OCI-LY7 (cell line): ENCODE data around the gene DNAJC18. TPM values are rescaled to one million over a fixed set of nuclear protein-coding genes. Genes with fewer than 3 reads are reported as not detected.

Experiments used
- BruUV-seq: library from RNA; stranded (reverse); fragments of 400-500 nt; replicated peaks from 2 replicates; lab custom pipeline; 2021; lab: Mats Ljungman, UMichigan
- CTCF ChIA-PET: fragments of 300-600 bp; sonication (Branson Sonifier 250); formaldehyde crosslinking; loops from one replicate; lab custom pipeline; 2022; ENCODE audit warnings: antibody characterized with exemption; ENCODE audit not compliant: unreplicated experiment; lab: Charles Lee
- POLR2A ChIA-PET: fragments of 300-600 bp; sonication (Branson Sonifier 250); formaldehyde crosslinking; loops from one replicate; lab custom pipeline; 2022; ENCODE audit warnings: antibody characterized with exemption; lab: Charles Lee
- DNase-seq: peaks from one replicate; pipeline ENCODE4 v3.0.0-alpha.2; 2015; ENCODE audit warnings: low spot score
- H2AFZ ChIP-seq: fragments of 200-600 bp; sonication (generic), shearing (Covaris generic); 2 replicates; pipeline ENCODE4 v1.6.1; 2014; ENCODE audit warnings: mild to moderate bottlenecking, antibody characterized with exemption, low read length, moderate library complexity
- H3K27ac ChIP-seq: fragments of 200-600 bp; sonication (generic); 2 replicates; pipeline ENCODE4 v1.5.1; 2014; ENCODE audit warnings: mixed run types, low read depth, mild to moderate bottlenecking, moderate library complexity, low read length, inconsistent platforms; ENCODE audit not compliant: poor library complexity, severe bottlenecking
- H3K36me3 ChIP-seq: fragments of 200-600 bp; sonication (generic); 2 replicates; pipeline ENCODE4 v1.6.1; 2014; ENCODE audit warnings: mild to moderate bottlenecking, antibody characterized with exemption, low read length, moderate library complexity, mixed read lengths; ENCODE audit not compliant: insufficient read depth
- H3K4me1 ChIP-seq: fragments of 200-600 bp; sonication (generic); 2 replicates; pipeline ENCODE4 v1.5.1; 2014; ENCODE audit warnings: mild to moderate bottlenecking, low read length; ENCODE audit not compliant: insufficient read depth, poor library complexity, severe bottlenecking
- H3K4me2 ChIP-seq: fragments of 200-600 bp; sonication (generic); 2 replicates; pipeline ENCODE4 v1.6.1; 2014; ENCODE audit warnings: mild to moderate bottlenecking, low read length
- H3K4me3 ChIP-seq: fragments of 200-600 bp; sonication (generic); 2 replicates; pipeline ENCODE4 v1.5.1; 2014; ENCODE audit warnings: mild to moderate bottlenecking, low read depth, low read length; ENCODE audit not compliant: poor library complexity, severe bottlenecking
- H3K79me2 ChIP-seq: fragments of 200-600 bp; sonication (generic); 2 replicates; pipeline ENCODE4 v1.6.1; 2016; ENCODE audit warnings: low read depth, mild to moderate bottlenecking, low read length, moderate library complexity, mixed read lengths; ENCODE audit not compliant: insufficient read depth
- H3K9me2 ChIP-seq: fragments of 200-600 bp; sonication (generic); 2 replicates; pipeline ENCODE4 v1.6.1; 2016; ENCODE audit warnings: mild to moderate bottlenecking, low read length, mixed read lengths; ENCODE audit not compliant: insufficient read depth
- H3K9me3 ChIP-seq: fragments of 200-600 bp; sonication (generic); 2 replicates; pipeline ENCODE4 v1.6.1; 2014; ENCODE audit warnings: mild to moderate bottlenecking, mixed run types, low read length, mixed read lengths
- H4K20me1 ChIP-seq: fragments of 200-600 bp; sonication (generic); 2 replicates; pipeline ENCODE4 v1.6.1; 2014; ENCODE audit warnings: mild to moderate bottlenecking, antibody characterized with exemption, low read length, moderate library complexity, mixed read lengths; ENCODE audit not compliant: insufficient read depth
- CTCF ChIP-seq: fragments of 200-600 bp; sonication (generic); conservative IDR thresholded peaks from 2 replicates; pipeline ENCODE4 v1.5.1; 2014; ENCODE audit warnings: mild to moderate bottlenecking, antibody characterized with exemption, low read length, moderate library complexity, mixed read lengths
- EZH2phosphoT487 ChIP-seq: fragments of 200-600 bp; sonication (generic); IDR thresholded peaks from 2 replicates; pipeline ENCODE4 v1.6.1; 2018; ENCODE audit warnings: low read depth, borderline replicate concordance, mild to moderate bottlenecking, mixed run types, antibody characterized with exemption, low read length, moderate library complexity, mixed read lengths
- intact Hi-C: fragments of 100-400 bp; cut with micrococcal nuclease; formaldehyde crosslinking; loops from one replicate; pipeline ENCODE4 v1.10.0; 2022; ENCODE audit not compliant: unreplicated experiment
- total RNA-seq, 2 experiments: library from RNA; depleted of rRNA in 1 of 2; stranded (reverse); fragments of >200 nt in 1 of 2; shearing (Covaris generic) in 1 of 2; gene quantifications; 2 replicates each; pipeline ENCODE4 v1.2.3, GENCODE V29; 2014 to 2022

Gene DNAJC18
- total RNA-seq, 2 experiments from 2014 or later: 1.2 to 12.6 TPM

- H3K4me3 ChIP-seq: no peak overlapping the region
- no peak for TF ChIP-seq CTCF
- H3K4me2 ChIP-seq: no peak overlapping the region
- no peaks in the 10 kb centered on the region for H3K9me2 ChIP-seq
- CTCF ChIA-PET: no interaction called here
- H3K79me2 ChIP-seq: peaks cover 41% of the 10 kb centered on the region
- no peak overlapping the region for H2AFZ ChIP-seq
- intact Hi-C loops: no loop called here
- BruUV-seq: no TSS peak
- no peak overlapping the region for H3K27ac ChIP-seq
- no peak for DNase-seq
- H3K9me3 ChIP-seq: peaks cover 6% of the 10 kb centered on the region; the same call in 1 of the 2 replicates
- H3K36me3 ChIP-seq: peaks cover 81% of the 10 kb centered on the region
- no peaks in the 10 kb centered on the region for H3K4me1 ChIP-seq
- H4K20me1 ChIP-seq: peaks cover 7% of the 10 kb centered on the region; the same call in 1 of the 2 replicates
- POLR2A ChIA-PET: interaction anchor here (0.9 kb wide), 1 partner anchor 10 kb away, joined by 4 read pairs; no protein-coding TSS in a partner anchor
Observed at GRCh38 chr5:139363937-139364336, 75.4 kb downstream of the DNAJC18 start.

GRCh38 chr5:139361835-139362429, 77.4 kb downstream of the DNAJC18 start:
- BruUV-seq: no TSS peak
- ChIA-PET POLR2A (interaction anchor here (0.7 to 1.2 kb wide), 3 partner anchors 8 to 34 kb away, joined by 3 to 5 read pairs (median 4); no protein-coding TSS in a partner anchor), CTCF (no interaction called here)
- Histone ChIP-seq H3K4me2 (no peak overlapping the region), H3K36me3 (peaks cover 85% of the 10 kb centered on the region), H3K79me2 (peaks cover 59% of the 10 kb centered on the region), H3K4me3 (no peak overlapping the region), H3K4me1 (no peaks in the 10 kb centered on the region), H3K9me3 (peaks cover 6% of the 10 kb centered on the region; the same call in 1 of the 2 replicates), H3K27ac (no peak overlapping the region), H2AFZ (no peak overlapping the region), H3K9me2 (no peaks in the 10 kb centered on the region), H4K20me1 (peaks cover 5% of the 10 kb centered on the region; the same call in 1 of the 2 replicates)
- no peak for DNase-seq
- no peak for TF ChIP-seq CTCF
- no peak for TF ChIP-seq EZH2phosphoT487
- intact Hi-C loops: no loop called here

GRCh38 chr5:139360384-139360783, 78.9 kb downstream of the DNAJC18 start:
- CTCF ChIA-PET: no interaction called here
- no peak for DNase-seq
- Histone ChIP-seq H3K27ac (no peak overlapping the region), H2AFZ (no peak overlapping the region), H4K20me1 (peaks cover 4% of the 10 kb centered on the region; the same call in 1 of the 2 replicates), H3K36me3 (peaks cover 77% of the 10 kb centered on the region), H3K9me2 (no peaks in the 10 kb centered on the region), H3K9me3 (peaks cover 6% of the 10 kb centered on the region; the same call in 1 of the 2 replicates), H3K4me3 (no peak overlapping the region), H3K79me2 (peaks cover 72% of the 10 kb centered on the region), H3K4me1 (no peaks in the 10 kb centered on the region), H3K4me2 (no peak overlapping the region)
- POLR2A ChIA-PET: interaction anchor here (0.7 kb wide), 1 partner anchor 224 kb away, joined by 4 read pairs; no protein-coding TSS in a partner anchor
- BruUV-seq: no TSS peak
- TF ChIP-seq CTCF (no peak), EZH2phosphoT487 (no peak)
- intact Hi-C loops: no loop called here
